ENCODE results near the gene ABCC1.

Gene ABCC1

GRCh38 chr16:15993946-15994665, 44.7 kb downstream of the ABCC1 start:
- no peak for DNase-seq

GRCh38 chr16:15996432-15997109, 47.2 kb downstream of the ABCC1 start:
- DNase-seq, result no peak

- no peak for DNase-seq
Observed at GRCh38 chr16:16000685-16001084, 51.3 kb downstream of the ABCC1 start.

GRCh38 chr16:16001596-16002255, 52.3 kb downstream of the ABCC1 start:
- DNase-seq, result no peak

GRCh38 chr16:16003719-16004313, 54.4 kb downstream of the ABCC1 start:
- no peak for DNase-seq

- no peak for DNase-seq
Observed at GRCh38 chr16:16004314-16004749, 54.9 kb downstream of the ABCC1 start.

- DNase-seq, result no peak
Observed at GRCh38 chr16:16005721-16006120, 56.3 kb downstream of the ABCC1 start.

- DNase-seq, result no peak
Observed at GRCh38 chr16:16006650-16007049, 57.2 kb downstream of the ABCC1 start.

GRCh38 chr16:16007743-16008111, 58.3 kb downstream of the ABCC1 start:
- no peak for DNase-seq

- DNase-seq, result no peak
Observed at GRCh38 chr16:16008666-16009065, 59.2 kb downstream of the ABCC1 start.

- DNase-seq, result no peak
Observed at GRCh38 chr16:16009401-16009800, 60.0 kb downstream of the ABCC1 start.

- no peak for DNase-seq
Observed at GRCh38 chr16:16010194-16010593, 60.8 kb downstream of the ABCC1 start.

GRCh38 chr16:16012144-16012543, 62.7 kb downstream of the ABCC1 start:
- no peak for DNase-seq

GRCh38 chr16:16013812-16014211, 64.4 kb downstream of the ABCC1 start:
- DNase-seq, result no peak

- no peak for DNase-seq
Observed at GRCh38 chr16:16014329-16015224, 65.2 kb downstream of the ABCC1 start.

- no peak for DNase-seq
Observed at GRCh38 chr16:16015849-16016248, 66.4 kb downstream of the ABCC1 start.

- no peak for DNase-seq
Observed at GRCh38 chr16:16016388-16016964, 67.1 kb downstream of the ABCC1 start.

GRCh38 chr16:16017812-16018211, 68.4 kb downstream of the ABCC1 start:
- DNase-seq, result no peak

GRCh38 chr16:16018705-16019104, 69.3 kb downstream of the ABCC1 start:
- no peak for DNase-seq

- DNase-seq, result no peak
Observed at GRCh38 chr16:16019488-16019887, 70.1 kb downstream of the ABCC1 start.

- no peak for DNase-seq
Observed at GRCh38 chr16:16020291-16020690, 70.9 kb downstream of the ABCC1 start.

GRCh38 chr16:16021020-16021419, 71.6 kb downstream of the ABCC1 start:
- no peak for DNase-seq
